Epidermal melanocyte (primary cell): ENCODE results near the gene KCNIP3.

Source experiments
- DNase-seq: peaks from one replicate; pipeline ENCODE4 v3.0.0; 2011; ENCODE audit warnings: low spot score; ENCODE audit not compliant: insufficient read length

KCNIP3 gene

DNA sequence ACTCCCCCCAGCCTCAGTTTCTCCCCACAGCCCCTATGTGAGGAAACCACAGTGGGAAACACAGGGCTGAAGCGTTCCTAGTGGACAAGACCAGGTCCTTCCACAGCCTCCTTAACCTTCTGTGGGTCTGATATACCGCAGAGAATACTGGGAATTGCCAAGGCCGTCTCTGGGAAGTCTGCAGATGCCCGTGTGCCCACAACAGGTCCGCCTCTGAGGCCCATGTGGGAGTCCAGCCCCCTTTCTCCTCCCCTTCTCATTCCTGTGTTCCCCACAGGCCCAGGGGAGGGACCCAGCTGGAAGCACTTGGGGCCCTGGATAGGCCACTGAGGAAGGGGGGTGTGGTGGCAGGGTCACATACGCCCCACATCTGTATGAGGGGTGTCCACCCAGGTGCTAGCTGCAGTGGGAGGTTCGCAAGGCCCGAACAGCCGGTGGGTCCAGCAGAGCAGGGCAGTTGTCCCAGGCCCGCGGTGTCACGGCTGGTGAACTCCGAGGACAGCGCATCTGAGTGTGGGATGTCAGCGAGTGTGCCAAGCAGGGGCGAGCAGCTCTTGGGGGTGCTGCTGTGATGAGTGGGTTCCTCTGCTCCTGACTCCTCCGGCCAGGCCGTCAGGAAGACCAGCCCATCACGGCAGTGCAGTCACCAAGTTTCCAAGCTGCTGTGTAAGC is 2.4 kb upstream of the KCNIP3 start:
- DNase-seq = no peak

GRCh38 chr2:95295376-95295775 is 1.8 kb upstream of the KCNIP3 start:
- DNase-seq = no peak

GRCh38 chr2:95296011-95296410 is 1.1 kb upstream of the KCNIP3 start:
- DNase-seq = no peak

DNA sequence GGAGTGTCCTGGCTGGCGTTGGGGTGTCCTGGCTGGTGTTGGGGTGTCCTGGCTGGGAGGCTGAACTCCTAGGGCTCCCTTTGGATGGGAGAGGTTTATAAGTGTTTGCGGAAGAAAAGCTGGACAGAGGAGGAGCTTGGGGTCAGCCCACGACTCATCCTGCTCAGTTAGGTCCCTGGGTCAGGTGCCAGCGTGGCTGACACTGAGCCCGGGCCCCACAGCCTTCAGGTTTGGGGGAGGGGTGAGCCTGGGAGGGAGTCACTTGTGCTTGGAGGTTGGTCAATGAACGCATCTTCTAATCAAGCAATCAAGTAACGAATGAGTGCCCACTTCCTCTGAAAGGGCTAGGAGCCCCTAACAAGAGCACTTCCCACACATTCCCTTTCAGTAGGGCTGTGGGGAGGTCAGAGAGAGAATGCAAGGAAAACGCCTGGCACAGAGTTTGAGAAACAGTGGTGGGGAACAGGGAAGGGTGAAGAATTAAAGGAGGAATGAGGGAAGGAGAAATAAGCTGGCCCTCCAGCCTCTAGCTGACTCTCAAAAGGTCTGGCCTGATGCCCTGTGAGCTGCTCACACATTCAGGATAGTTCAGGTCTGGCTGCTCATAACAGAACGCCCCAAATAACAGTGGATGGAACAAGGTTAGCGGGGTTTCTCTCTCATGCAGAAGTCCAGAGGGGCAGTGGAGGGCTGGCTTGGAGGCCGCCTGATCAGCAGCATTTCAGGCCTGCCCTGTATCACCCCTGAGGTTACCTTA is 670 bp downstream of the KCNIP3 start:
- DNase-seq = no peak

DNA sequence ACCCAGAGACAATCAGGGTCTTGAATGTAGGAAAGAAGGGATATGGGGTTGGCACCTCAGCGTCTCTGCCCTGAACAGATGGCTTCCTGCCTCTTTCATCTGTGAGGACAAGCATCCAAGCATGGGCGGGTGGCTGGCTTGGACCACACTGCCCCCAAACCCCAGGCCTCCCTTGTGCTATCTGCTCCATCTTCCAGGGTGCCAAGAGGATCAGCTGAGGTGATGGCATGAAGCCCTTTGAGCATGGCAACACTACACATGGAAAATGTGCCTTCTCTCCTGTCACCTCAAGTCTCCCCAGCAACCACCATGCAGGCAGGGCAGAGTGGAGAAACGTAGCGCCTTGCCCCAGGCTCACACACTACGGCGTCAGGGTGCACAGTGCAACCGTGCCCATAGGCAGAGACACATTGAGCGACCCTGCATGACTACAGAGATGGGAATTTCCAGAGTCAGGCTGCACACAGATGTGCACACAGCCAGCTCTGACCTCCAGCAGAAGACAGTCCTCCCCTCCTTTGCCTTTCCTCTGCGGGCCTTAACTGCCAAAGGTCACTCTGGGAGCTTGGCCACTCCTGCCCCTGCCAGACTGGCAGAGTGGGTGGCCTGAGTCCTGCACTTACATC is 1.5 kb downstream of the KCNIP3 start:
- DNase-seq = no peak

GRCh38 chr2:95299961-95300360 is 2.8 kb downstream of the KCNIP3 start:
- no peak for DNase-seq

DNA sequence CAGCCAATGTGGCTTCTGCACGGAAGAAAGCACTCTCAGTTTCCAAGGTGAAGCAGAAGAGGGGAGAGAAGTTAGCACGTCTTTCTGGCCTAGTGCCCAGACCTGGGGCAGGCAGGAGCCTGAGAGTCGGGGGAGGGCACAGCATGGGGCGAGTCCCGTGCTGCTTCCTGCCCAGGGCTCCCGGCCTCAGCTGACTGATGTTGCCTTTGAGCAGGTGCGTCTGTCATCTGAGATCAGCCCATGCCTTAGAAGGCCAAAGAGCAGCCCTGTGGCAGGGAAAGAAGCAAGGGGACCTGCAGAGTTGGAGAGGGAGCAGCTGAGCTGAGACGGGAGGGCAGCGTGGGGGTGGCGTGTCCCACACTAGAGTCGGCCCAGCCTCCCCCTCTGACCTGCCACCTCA is 3.3 kb downstream of the KCNIP3 start:
- no peak for DNase-seq

DNA sequence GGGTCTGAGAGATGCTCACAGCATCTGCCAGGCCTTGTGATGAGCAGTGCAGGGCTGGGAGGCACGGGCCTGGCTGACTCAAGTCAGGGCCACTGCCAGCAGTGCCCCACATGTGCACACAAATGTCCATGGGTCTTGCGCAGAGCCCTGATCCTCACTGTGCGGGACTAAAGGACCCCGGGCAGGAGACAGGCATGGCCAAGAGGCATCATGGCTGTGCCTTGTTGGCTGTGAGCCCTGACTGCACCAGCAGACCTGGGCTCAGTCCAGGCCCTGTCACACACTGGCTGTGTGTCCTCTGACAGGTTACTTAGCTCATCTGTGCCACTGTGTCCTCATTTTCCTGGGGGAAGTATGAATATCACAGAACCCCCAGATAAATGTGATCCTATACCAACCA is 4.0 kb downstream of the KCNIP3 start:
- DNase-seq = no peak

- DNase-seq = no peak
Measured at GRCh38 chr2:95301876-95302641, 4.9 kb downstream of the KCNIP3 start.

GRCh38 chr2:95303191-95303919 is 6.2 kb downstream of the KCNIP3 start:
- DNase-seq = no peak

GRCh38 chr2:95305380-95306061 is 8.4 kb downstream of the KCNIP3 start:
- DNase-seq = no peak

- no peak for DNase-seq
Measured at GRCh38 chr2:95306336-95306895, 9.3 kb downstream of the KCNIP3 start.

GRCh38 chr2:95307036-95307435 is 9.9 kb downstream of the KCNIP3 start:
- no peak for DNase-seq

DNA sequence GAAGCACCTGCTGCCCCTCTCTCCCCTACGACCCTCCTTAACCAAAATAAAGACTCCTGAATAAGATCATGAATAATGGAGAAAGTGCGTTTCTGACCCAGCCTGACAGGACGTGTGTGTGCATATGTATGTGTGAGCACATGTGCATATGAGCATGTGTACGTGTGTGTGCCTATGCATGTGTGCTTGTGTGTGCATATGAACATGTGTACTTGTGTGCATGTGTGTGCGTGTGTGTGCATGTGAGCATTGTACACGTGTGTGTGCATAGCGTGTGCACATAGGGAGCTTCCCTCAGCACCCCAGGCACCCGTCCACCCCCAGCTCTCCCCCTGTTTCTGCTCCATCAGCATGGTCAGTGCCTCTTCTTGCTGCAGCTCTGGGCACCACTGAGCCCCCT is 10.7 kb downstream of the KCNIP3 start:
- DNase-seq = no peak

DNA sequence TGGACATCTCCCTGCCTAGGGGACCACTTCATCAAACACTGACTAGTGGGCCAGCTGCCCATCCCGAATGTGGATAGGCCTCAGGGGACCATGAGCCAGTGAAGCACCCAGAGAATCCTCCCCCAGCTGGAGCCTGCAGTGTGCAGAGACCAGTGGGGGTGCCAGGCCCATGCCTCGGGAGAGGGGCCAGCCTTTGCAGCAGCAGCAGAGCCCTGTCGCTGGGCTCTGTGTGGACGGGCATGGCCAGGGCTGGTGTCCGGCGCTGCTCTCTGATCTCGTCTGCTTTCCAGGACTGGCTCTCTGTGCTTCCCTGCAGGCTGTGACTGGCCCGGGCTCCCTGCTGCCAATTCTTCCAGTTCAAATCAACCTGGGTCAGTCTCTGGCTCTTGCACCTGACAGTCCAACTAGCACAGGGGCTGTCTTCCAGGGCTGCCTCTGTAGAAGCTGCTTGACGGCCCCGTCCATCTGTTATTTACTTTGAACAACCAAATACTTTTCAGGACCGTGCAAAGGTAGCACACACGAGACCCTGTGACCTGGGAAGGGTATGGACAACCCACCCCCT is 11.4 kb downstream of the KCNIP3 start:
- no peak for DNase-seq

DNA sequence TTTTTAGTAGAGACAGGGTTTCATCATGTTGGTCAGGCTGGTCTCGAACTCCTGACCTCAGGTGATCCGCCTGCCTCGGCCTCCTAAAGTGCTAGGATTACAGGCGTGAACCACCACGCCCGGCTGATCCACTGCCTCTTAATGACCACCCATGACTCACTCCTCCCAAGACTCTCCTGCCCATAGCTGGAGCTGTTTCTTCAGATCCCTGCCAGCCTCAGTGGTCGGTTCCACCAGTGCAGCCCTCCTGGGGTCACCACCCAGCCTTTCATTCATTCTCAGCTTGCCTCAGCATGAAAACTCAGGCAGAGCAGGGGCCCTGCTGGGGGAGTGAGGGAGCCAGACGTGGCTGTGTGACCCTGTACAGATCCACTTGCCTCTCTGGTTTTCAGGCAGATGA is 12.5 kb downstream of the KCNIP3 start:
- DNase-seq = no peak

DNA sequence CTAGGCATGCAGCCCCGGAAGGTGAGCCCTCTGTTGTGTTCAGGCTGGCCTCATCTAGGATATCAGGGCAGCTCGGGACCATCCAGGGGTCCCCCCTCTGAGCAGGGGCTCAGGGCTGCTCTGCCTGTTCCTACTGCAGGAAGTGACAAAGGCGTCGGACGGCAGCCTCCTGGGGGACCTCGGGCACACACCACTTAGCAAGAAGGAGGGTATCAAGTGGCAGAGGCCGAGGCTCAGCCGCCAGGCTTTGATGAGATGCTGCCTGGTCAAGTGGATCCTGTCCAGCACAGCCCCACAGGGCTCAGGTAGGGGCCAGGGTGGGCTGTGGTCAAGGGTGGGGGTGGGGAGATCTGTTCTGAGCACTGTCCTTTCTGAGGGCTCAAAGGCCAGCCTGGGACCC is 13.1 kb downstream of the KCNIP3 start:
- DNase-seq = no peak

DNA sequence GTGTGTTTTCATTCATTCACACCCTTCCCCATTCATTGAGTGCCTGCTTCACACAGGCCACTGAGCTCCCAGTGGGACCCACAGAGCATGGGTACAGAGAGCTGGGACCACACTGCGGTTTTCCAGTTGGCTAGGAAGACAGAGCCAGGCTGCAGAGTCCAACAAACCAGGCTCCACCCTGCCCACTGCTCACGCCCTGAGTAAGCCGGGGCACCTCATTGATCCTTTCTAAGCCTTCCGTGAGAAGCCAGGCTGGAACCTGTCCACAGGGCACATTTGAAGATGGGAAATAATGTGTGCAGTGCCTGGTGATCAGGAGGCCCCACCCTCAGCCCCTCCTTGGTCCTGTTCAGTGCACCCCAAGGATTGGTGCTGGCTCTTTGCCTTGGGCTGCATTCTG is 13.5 kb downstream of the KCNIP3 start:
- DNase-seq = no peak

- no peak for DNase-seq
Measured at GRCh38 chr2:95311815-95312542, 14.8 kb downstream of the KCNIP3 start.
